OCI-LY3 (cell line): ENCODE results near the gene PTX4.

Experiments
- H2AFZ ChIP-seq: fragments of 200-600, 300-600 bp; shearing (Covaris generic); 2 replicates; pipeline ENCODE4 v1.6.0; 2014; ENCODE audit warnings: antibody characterized with exemption, low read depth, low read length
- H3K27ac ChIP-seq: fragments of 200-600, 300-600 bp; sonication (generic); 2 replicates; pipeline ENCODE4 v1.5.1; 2014; ENCODE audit warnings: mild to moderate bottlenecking, low read length, moderate library complexity, mixed read lengths
- H3K27me3 ChIP-seq: fragments of 200-600, 300-600 bp; sonication (generic); 2 replicates; pipeline ENCODE4 v1.6.1; 2014; ENCODE audit warnings: low read depth, low read length, mixed read lengths
- H3K36me3 ChIP-seq: fragments of 200-600, 300-600 bp; sonication (generic); replicated peaks from 2 replicates; pipeline ENCODE3; 2014; ENCODE audit warnings: low read depth, low read length, mixed read lengths
- H3K4me1 ChIP-seq: fragments of 300-600, 200-600 bp; sonication (generic); 2 replicates; pipeline ENCODE4 v1.6.1; 2014; ENCODE audit warnings: low read length, mixed read lengths
- H3K4me2 ChIP-seq: fragments of 200-600, 300-600 bp; sonication (generic); 2 replicates; pipeline ENCODE4 v1.6.1; 2014; ENCODE audit warnings: low read length, mixed read lengths
- H3K4me3 ChIP-seq: fragments of 300-600, 200-600 bp; sonication (generic); 2 replicates; pipeline ENCODE4 v1.5.1; 2014; ENCODE audit warnings: antibody characterized with exemption, mild to moderate bottlenecking, low read length, moderate library complexity
- H3K79me2 ChIP-seq: fragments of 300-600, 200-600 bp; shearing (Covaris generic); 2 replicates; pipeline ENCODE4 v1.6.1; 2014; ENCODE audit warnings: mild to moderate bottlenecking, low read length, mixed read lengths
- H3K9ac ChIP-seq: fragments of 300-600, 200-600 bp; shearing (Covaris generic); 2 replicates; pipeline ENCODE4 v1.6.0; 2014; ENCODE audit warnings: mild to moderate bottlenecking, low read length, moderate library complexity
- H3K9me3 ChIP-seq: fragments of 200-600, 300-600 bp; shearing (Covaris generic); 2 replicates; pipeline ENCODE4 v1.6.1; 2014; ENCODE audit warnings: low read length, mixed read lengths; ENCODE audit not compliant: insufficient read depth
- H4K20me1 ChIP-seq: fragments of 200-600, 300-600 bp; sonication (generic); 2 replicates; pipeline ENCODE4 v1.6.1; 2016; ENCODE audit warnings: low read length, mixed read lengths; ENCODE audit not compliant: insufficient read depth
- EZH2phosphoT487 ChIP-seq: fragments of 200-600 bp; shearing (Covaris generic); IDR thresholded peaks from 2 replicates; pipeline ENCODE4 v1.6.1; 2018; ENCODE audit warnings: antibody characterized with exemption, mixed run types, low read depth
- TF ChIP-seq, protein P1 (sequence below): fragments of 200-600, 300-600 bp; sonication (generic); IDR thresholded peaks from 2 replicates; pipeline ENCODE4 v1.5.1; 2014; ENCODE audit warnings: antibody characterized with exemption, low read length, low read depth

Gene PTX4

DNA sequence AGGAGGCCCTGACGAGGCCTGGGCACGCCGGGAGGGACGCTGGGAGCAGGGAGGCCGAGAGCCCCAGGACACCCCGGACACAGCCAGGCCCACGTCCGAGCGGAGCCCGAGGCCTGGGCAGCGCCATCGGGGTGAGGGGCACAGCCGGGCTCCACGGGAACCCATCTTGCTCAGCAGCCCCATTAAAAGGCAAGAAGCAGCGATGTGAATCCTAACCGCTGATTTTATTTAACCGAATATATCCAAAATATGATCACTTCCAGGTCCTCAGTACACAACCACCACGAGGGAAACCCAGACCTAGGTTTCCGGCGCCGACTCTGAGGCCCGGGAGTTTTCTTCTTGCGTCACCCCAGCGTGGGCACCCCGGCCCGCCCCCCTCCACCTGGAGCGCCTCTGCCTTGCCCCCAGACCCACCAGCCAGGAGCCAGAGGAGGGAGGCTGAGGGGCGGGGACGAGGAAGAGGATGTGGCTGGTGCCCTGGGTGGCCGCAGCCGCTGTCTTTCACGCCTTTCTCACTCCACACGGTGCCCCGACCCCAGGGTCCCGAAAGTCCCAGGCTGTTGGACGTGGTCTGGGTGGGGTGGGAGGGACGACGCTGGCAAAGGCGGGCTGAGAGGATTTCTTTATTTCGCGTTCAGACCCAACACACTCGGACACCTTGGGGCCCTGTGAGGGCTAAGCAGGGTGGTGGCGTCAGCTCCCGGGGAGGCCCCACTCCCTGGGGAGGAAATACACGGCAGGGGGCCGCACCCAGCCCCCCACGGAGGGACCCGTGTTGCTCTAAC, 43.8 kb downstream of the PTX4 start:
- TF ChIP-seq EZH2phosphoT487, result no peak
- TF ChIP-seq, protein P1, sequence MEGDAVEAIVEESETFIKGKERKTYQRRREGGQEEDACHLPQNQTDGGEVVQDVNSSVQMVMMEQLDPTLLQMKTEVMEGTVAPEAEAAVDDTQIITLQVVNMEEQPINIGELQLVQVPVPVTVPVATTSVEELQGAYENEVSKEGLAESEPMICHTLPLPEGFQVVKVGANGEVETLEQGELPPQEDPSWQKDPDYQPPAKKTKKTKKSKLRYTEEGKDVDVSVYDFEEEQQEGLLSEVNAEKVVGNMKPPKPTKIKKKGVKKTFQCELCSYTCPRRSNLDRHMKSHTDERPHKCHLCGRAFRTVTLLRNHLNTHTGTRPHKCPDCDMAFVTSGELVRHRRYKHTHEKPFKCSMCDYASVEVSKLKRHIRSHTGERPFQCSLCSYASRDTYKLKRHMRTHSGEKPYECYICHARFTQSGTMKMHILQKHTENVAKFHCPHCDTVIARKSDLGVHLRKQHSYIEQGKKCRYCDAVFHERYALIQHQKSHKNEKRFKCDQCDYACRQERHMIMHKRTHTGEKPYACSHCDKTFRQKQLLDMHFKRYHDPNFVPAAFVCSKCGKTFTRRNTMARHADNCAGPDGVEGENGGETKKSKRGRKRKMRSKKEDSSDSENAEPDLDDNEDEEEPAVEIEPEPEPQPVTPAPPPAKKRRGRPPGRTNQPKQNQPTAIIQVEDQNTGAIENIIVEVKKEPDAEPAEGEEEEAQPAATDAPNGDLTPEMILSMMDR, result no peak
- Histone ChIP-seq H3K27me3 (no peaks in the 10 kb centered on the region), H3K79me2 (no peaks in the 10 kb centered on the region), H3K4me2 (no peak overlapping the region), H3K9me3 (no peaks in the 10 kb centered on the region), H3K4me3 (no peak overlapping the region), H2AFZ (no peak overlapping the region), H3K4me1 (no peaks in the 10 kb centered on the region), H3K9ac (no peak overlapping the region), H4K20me1 (no peaks in the 10 kb centered on the region), H3K36me3 (no peaks in the 10 kb centered on the region), H3K27ac (no peak overlapping the region)

DNA sequence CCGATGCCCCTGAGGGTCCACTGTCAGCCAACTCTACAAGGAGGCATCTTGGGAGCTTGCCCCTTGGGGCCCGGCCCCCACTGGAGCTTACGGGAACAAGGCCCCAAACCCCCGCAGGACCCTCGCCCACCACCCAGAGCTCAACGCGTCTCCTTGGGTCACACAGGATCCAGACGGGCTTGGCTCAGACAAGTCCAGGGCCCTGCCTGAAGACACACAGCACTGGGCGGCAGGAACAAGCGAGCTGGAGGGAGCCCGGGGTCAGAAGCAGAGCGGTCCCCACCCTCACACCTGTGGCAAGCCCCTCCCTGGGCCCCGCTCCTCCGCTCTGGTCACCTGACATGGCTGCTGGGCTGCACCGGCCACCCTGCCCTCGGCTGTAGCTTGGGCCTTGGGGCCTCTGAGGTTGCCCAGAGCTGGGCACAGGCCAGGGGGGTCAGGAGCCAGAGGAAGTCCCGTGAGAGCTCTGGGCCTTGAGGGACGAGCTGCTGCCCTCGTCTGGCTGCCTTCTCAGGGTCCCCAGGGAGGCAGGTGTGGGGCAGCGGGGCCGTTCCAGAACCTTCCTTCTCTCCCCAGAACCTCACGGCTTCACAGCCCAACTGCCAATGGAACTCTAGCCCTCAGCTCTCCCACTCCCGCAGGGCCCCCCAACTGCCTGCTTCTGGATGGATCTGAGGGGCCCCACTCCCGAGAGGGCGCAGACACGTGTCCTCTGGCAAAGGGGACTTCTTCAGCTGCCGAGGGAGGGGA, 44.6 kb downstream of the PTX4 start, which contains the start of gene CCDC154:
CCDC154 (minus strand) TSS at position 577 of the 750 bp plus-strand sequence; CDS start at position 343, 234 bp downstream.
- H2AFZ ChIP-seq, result no peak within 1 kb of the TSS
- no peaks in the 10 kb centered on the region for H3K79me2 ChIP-seq
- H3K9me3 ChIP-seq, result no peaks in the 10 kb centered on the region
- no peak within 1 kb of the TSS for H3K4me3 ChIP-seq
- H3K36me3 ChIP-seq, result no peaks in the 10 kb centered on the region
- TF ChIP-seq EZH2phosphoT487, result no peak
- TF ChIP-seq, protein P1, result no peak
- H3K27ac ChIP-seq, result no peak within 1 kb of the TSS
- no peaks in the 10 kb centered on the region for H4K20me1 ChIP-seq
- H3K4me2 ChIP-seq, result no peak within 1 kb of the TSS
- no peak within 1 kb of the TSS for H3K9ac ChIP-seq
- no peaks in the 10 kb centered on the region for H3K27me3 ChIP-seq
- no peaks in the 10 kb centered on the region for H3K4me1 ChIP-seq

DNA sequence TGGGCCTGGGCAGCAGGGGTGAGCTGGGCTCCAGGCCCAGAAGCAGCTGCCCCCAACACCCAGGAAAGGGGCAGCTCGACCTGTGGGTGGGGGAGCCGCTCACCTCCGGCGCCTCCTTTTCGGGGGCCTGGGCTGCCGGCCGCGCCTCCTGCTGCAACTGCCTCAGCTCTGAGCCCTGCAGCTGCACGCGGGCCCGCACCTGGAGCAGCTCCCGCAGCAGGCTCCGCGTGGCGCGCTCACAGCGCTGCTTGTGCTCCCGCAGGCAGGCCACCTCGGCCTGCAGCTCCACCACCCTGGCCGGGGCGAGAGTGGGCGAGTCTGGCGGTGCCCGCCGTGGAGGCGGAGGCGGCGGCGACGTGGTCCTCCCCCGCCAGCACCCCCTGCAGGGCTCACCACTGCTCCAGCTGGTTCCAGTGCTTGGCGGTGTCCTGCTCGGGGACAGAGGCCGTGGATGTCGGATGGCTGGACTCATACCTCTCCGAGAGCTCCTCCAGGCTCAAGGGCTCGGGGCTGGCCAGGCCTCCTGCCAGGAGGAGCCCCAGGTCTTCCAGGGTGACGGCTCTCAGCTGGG, 45.3 kb downstream of the PTX4 start:
- Histone ChIP-seq H3K4me2 (no peak overlapping the region), H4K20me1 (no peaks in the 10 kb centered on the region), H3K27me3 (no peaks in the 10 kb centered on the region), H2AFZ (no peak overlapping the region), H3K27ac (no peak overlapping the region), H3K9ac (no peak overlapping the region), H3K79me2 (no peaks in the 10 kb centered on the region), H3K36me3 (no peaks in the 10 kb centered on the region), H3K9me3 (no peaks in the 10 kb centered on the region), H3K4me1 (no peaks in the 10 kb centered on the region), H3K4me3 (no peak overlapping the region)
- no peak for TF ChIP-seq EZH2phosphoT487
- TF ChIP-seq, protein P1, result no peak

DNA sequence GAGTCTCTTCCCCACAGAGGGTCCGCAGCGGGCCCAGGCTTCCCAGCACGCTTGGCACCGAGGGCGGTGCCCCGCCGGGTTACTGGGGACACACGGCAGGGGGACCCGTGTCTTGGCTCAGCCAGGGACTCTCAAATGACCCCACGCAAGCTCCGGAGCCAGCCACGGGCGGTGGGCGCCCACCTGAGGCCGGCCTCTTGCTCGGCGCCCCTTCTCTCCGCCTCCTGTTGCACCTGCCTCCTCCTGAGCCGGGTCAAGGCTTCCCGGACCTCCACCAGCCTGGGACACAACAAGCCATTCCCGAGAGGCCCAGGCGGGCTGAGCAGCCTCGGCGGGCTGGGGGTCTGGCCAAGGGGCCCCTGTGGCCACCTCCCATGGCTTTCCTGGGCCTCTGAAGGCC, 46.0 kb downstream of the PTX4 start:
- H3K9ac ChIP-seq, result no peak overlapping the region
- no peaks in the 10 kb centered on the region for H3K9me3 ChIP-seq
- H3K4me1 ChIP-seq, result no peaks in the 10 kb centered on the region
- H3K36me3 ChIP-seq, result no peaks in the 10 kb centered on the region
- no peaks in the 10 kb centered on the region for H3K27me3 ChIP-seq
- H3K4me3 ChIP-seq, result no peak overlapping the region
- no peaks in the 10 kb centered on the region for H4K20me1 ChIP-seq
- no peaks in the 10 kb centered on the region for H3K79me2 ChIP-seq
- no peak overlapping the region for H3K4me2 ChIP-seq
- no peak for TF ChIP-seq EZH2phosphoT487
- TF ChIP-seq, protein P1, result no peak
- H3K27ac ChIP-seq, result no peak overlapping the region
- no peak overlapping the region for H2AFZ ChIP-seq
